Lower lobe of right lung (tissue), 2 donors: ENCODE data around the gene FGD6. TPM values are rescaled to one million over a fixed set of nuclear protein-coding genes. Genes with fewer than 3 reads are reported as not detected.
"Not testable (repeated sequence)": the region's sequence is repeated elsewhere in the genome, so short reads cannot be mapped to it uniquely, and the experiment has no call there.

ENCODE experiments used
- ATAC-seq, 2 donors: fragments of 200-7000 bp; cut with Tn5 transposase; one replicate each; pipeline ENCODE4 v1.9.1; 2020 to 2022; ENCODE audit warnings: mild to moderate bottlenecking in 2 of 2, moderate library complexity in 2 of 2
- DNase-seq: peaks from one replicate; pipeline ENCODE4 v3.0.0-alpha.2; 2020
- H3K27ac ChIP-seq: fragments of 200-600 bp; one replicate; pipeline ENCODE4 v1.8.0; 2022
- H3K27me3 ChIP-seq: fragments of 200-600 bp; one replicate; pipeline ENCODE4 v1.8.0; 2022; ENCODE audit warnings: low read depth
- H3K36me3 ChIP-seq: fragments of 200-600 bp; one replicate; pipeline ENCODE4 v1.8.0; 2022; ENCODE audit warnings: mild to moderate bottlenecking
- H3K4me1 ChIP-seq: fragments of 200-600 bp; one replicate; pipeline ENCODE4 v1.8.0; 2022
- H3K4me3 ChIP-seq: fragments of 200-600 bp; one replicate; pipeline ENCODE4 v1.8.0; 2022; ENCODE audit warnings: mild to moderate bottlenecking
- H3K9me3 ChIP-seq: fragments of 200-600 bp; one replicate; pipeline ENCODE4 v1.8.0; 2022
- CTCF ChIP-seq: fragments of 200-600 bp; IDR thresholded peaks from one replicate; pipeline ENCODE4 v1.8.0; 2022; ENCODE audit warnings: antibody characterized with exemption, mild to moderate bottlenecking
- intact Hi-C: fragments of 100-400 bp; cut with DNase I; formaldehyde crosslinking; loops from one replicate; pipeline ENCODE4 v1.11.0; 2022
- total RNA-seq: library from RNA; stranded (reverse); fragmentation: NEBNext Ultra II Directional; extraction: Animal tissue kit (Norgen Biotek cat#: 25700); gene quantifications from one replicate; pipeline ENCODE4 v1.2.1, GENCODE V29; 2021
- donor health status: DM: no; HTN: yes; CAD: no; lungs with severe emphysema.

Gene FGD6
- total RNA-seq, 1 donor from 2014 or later, result 22.9 TPM

- H3K4me3 ChIP-seq, result no peak overlapping the region
- H3K27ac ChIP-seq, result peak overlapping the region; percentile 18
- peaks cover 53% of the 10 kb centered on the region for H3K4me1 ChIP-seq
- no peak for ATAC-seq
- TF ChIP-seq CTCF, result no peak
- intact Hi-C loops, result no loop called here
- no peaks in the 10 kb centered on the region for H3K36me3 ChIP-seq
- H3K9me3 ChIP-seq, result no peaks in the 10 kb centered on the region
- no peaks in the 10 kb centered on the region for H3K27me3 ChIP-seq
- DNase-seq, result no peak
Observed at GRCh38 chr12:95200128-95200894, 17.0 kb downstream of the FGD6 start.

DNA sequence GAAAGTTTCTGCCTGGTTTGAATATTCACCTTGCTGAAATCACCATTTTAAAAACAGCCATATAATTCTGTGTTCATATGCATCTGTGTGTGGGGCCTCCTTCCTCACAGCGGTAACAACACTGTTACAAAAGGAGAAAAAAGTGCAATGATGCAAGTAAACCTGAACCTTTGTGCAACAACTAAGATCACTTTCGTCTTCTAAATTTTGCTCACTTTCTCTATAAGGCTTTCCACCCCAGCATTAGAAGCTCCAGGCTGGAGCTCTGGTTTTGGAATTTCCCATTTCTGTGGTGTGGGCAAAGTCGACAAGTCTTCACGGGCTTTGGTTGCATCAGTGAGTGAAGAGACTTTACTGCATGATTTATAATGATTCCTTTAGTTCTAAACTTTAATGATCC is 18.4 kb downstream of the FGD6 start:
- intact Hi-C loops, result no loop called here
- H3K27me3 ChIP-seq, result no peaks in the 10 kb centered on the region
- peaks cover 39% of the 10 kb centered on the region for H3K4me1 ChIP-seq
- no peak overlapping the region for H3K27ac ChIP-seq
- DNase-seq (no peak), ATAC-seq (no peak)
- no peak for TF ChIP-seq CTCF
- H3K9me3 ChIP-seq, result no peaks in the 10 kb centered on the region
- no peaks in the 10 kb centered on the region for H3K36me3 ChIP-seq
- no peak overlapping the region for H3K4me3 ChIP-seq

- H3K36me3 ChIP-seq, result no peaks in the 10 kb centered on the region
- H3K27ac ChIP-seq, result no peak overlapping the region
- no peak for TF ChIP-seq CTCF
- intact Hi-C loops, result no loop called here
- H3K4me3 ChIP-seq, result no peak overlapping the region
- H3K9me3 ChIP-seq, result no peaks in the 10 kb centered on the region
- H3K4me1 ChIP-seq, result peaks cover 27% of the 10 kb centered on the region
- DNase-seq (no peak), ATAC-seq (no peak)
- H3K27me3 ChIP-seq, result no peaks in the 10 kb centered on the region
Observed at GRCh38 chr12:95197636-95198035, 19.6 kb downstream of the FGD6 start.

DNA sequence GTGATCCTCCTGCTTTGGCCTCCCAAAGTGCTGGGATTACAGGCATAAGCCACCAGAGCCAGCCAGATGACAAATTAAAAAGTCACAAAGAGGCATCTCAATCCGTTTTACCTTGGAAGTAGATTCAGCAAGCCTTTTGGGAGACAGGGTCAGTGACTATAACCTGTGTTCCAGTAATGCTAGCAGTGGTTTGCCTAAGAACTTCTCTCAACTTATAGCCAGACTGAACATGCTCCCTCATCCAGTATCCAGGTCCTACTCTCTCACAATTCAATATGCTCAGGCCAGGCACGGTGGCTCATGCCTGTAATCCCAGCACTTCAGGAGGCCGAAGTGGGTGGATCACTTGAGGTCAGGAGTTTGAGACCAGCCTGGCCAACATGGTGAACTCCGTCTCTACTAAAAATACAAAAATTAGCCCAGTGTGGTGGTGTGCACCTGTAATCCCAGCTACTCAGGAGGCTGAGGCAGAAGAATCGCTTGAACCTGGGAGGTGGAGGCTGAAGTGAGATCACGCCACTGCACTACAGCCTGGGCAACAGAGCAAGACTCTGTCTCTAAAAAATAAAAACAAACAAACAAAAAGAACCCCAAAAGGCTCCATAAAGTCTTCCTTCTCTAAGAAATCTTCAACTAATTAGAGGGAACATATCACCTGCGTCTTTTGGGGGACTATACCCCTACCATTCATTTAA is 20.2 kb downstream of the FGD6 start:
- DNase-seq, intact Hi-C loops, H3K9me3 ChIP-seq, H3K27me3 ChIP-seq, H3K4me3 ChIP-seq, ATAC-seq, H3K27ac ChIP-seq, H3K36me3 ChIP-seq: not testable (repeated sequence)
- peaks cover 21% of the 10 kb centered on the region for H3K4me1 ChIP-seq

- intact Hi-C loops, result no loop called here
- Histone ChIP-seq H3K4me1 (peaks cover 11% of the 10 kb centered on the region), H3K27ac (no peak overlapping the region), H3K9me3 (no peaks in the 10 kb centered on the region), H3K4me3 (no peak overlapping the region), H3K27me3 (no peaks in the 10 kb centered on the region), H3K36me3 (no peaks in the 10 kb centered on the region)
- no peak for ATAC-seq
- TF ChIP-seq CTCF, result no peak
- no peak for DNase-seq
Observed at GRCh38 chr12:95195122-95195521, 22.1 kb downstream of the FGD6 start.

- DNase-seq, result no peak
- no peak overlapping the region for H3K27ac ChIP-seq
- no peak overlapping the region for H3K4me3 ChIP-seq
- TF ChIP-seq CTCF, result no peak
- H3K36me3 ChIP-seq, result no peaks in the 10 kb centered on the region
- no peak for ATAC-seq
- H3K9me3 ChIP-seq, result no peaks in the 10 kb centered on the region
- intact Hi-C loops, result no loop called here
- H3K27me3 ChIP-seq, result no peaks in the 10 kb centered on the region
- peaks cover 5% of the 10 kb centered on the region for H3K4me1 ChIP-seq
Observed at GRCh38 chr12:95193139-95193538, 24.1 kb downstream of the FGD6 start.
